Activated naive CD8-positive, alpha-beta T cell treated with anti-CD3 and anti-CD28 coated beads for 36 hours (primary cell): ENCODE data around the gene DSE. TPM values are rescaled to one million over a fixed set of nuclear protein-coding genes. Genes with fewer than 3 reads are reported as not detected.

Experiments
- DNase-seq: peaks from one replicate; pipeline ENCODE4 v3.0.0; 2021
- H3K27ac Mint-ChIP-seq: one replicate; pipeline ENCODE4 v1.8.0; 2022; ENCODE audit warnings: mild to moderate bottlenecking, moderate library complexity, mixed read lengths
- H3K27me3 Mint-ChIP-seq: one replicate; pipeline ENCODE4 v1.8.0; 2022; ENCODE audit warnings: mild to moderate bottlenecking, mixed read lengths
- H3K36me3 Mint-ChIP-seq: one replicate; pipeline ENCODE4 v1.8.0; 2021; ENCODE audit warnings: mild to moderate bottlenecking, mixed read lengths
- H3K4me1 Mint-ChIP-seq: one replicate; pipeline ENCODE4 v1.8.0; 2021; ENCODE audit warnings: mixed read lengths
- H3K4me3 Mint-ChIP-seq: one replicate; pipeline ENCODE4 v1.8.0; 2022; ENCODE audit warnings: mild to moderate bottlenecking, moderate library complexity, mixed read lengths
- H3K9me3 Mint-ChIP-seq: one replicate; pipeline ENCODE4 v1.8.0; 2022; ENCODE audit warnings: mixed read lengths
- total RNA-seq, 2 experiments: library from RNA; stranded (reverse); gene quantifications; one replicate each; pipeline ENCODE4 v1.2.3, GENCODE V29; 2021

DSE gene
- total RNA-seq, 2 experiments from 2014 or later: 3.2 to 4.9 TPM

- Mint-ChIP-seq H3K27me3 (peaks cover 6% of the 10 kb centered on the region), H3K36me3 (peaks cover 2% of the 10 kb centered on the region), H3K4me3 (no peak overlapping the region), H3K4me1 (peaks cover 1% of the 10 kb centered on the region), H3K27ac (no peak overlapping the region), H3K9me3 (no peaks in the 10 kb centered on the region)
- DNase-seq: no peak
Measured at GRCh38 chr6:116405138-116405537, 34.4 kb downstream of the DSE start.

GRCh38 chr6:116405652-116406356 lies 35.1 kb downstream of the DSE start:
- Mint-ChIP-seq H3K27ac (no peak overlapping the region), H3K4me1 (peaks cover 1% of the 10 kb centered on the region), H3K9me3 (no peaks in the 10 kb centered on the region), H3K4me3 (no peak overlapping the region), H3K36me3 (peaks cover 2% of the 10 kb centered on the region), H3K27me3 (peaks cover 6% of the 10 kb centered on the region)
- DNase-seq: no peak

- Mint-ChIP-seq H3K4me3 (no peak overlapping the region), H3K9me3 (no peaks in the 10 kb centered on the region), H3K27me3 (peaks cover 6% of the 10 kb centered on the region), H3K4me1 (peaks cover 3% of the 10 kb centered on the region), H3K27ac (no peak overlapping the region), H3K36me3 (peaks cover 2% of the 10 kb centered on the region)
- DNase-seq: no peak
Measured at GRCh38 chr6:116406678-116407345, 36.1 kb downstream of the DSE start.

DNA sequence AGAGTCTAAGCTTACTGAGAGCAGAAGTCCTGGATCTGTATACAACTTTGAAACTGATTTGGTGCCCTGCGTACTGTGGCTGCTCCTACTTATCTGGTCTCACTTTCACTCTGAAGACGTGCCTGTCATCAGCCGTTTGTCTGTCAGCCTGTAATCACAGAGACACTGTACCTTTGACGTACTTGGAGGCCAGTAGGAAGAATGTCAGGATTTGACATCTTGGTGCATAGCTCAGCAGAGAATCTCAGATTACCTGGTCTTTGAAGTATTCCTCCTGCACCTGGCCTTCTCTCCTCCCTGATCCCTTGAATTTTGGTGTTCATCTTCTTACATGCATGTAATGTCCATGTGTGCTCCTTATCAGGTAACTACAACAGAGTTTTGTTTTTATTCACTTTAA lies 37.7 kb downstream of the DSE start:
- DNase-seq: no peak
- Mint-ChIP-seq H3K27me3 (peaks cover 6% of the 10 kb centered on the region), H3K4me3 (no peak overlapping the region), H3K9me3 (no peaks in the 10 kb centered on the region), H3K4me1 (peaks cover 3% of the 10 kb centered on the region), H3K36me3 (peaks cover 2% of the 10 kb centered on the region), H3K27ac (no peak overlapping the region)

GRCh38 chr6:116409756-116410155 lies 39.0 kb downstream of the DSE start:
- H3K4me1 Mint-ChIP-seq: peaks cover 2% of the 10 kb centered on the region
- no peak overlapping the region for H3K4me3 Mint-ChIP-seq
- no peak overlapping the region for H3K27ac Mint-ChIP-seq
- no peaks in the 10 kb centered on the region for H3K9me3 Mint-ChIP-seq
- H3K27me3 Mint-ChIP-seq: peaks cover 6% of the 10 kb centered on the region
- no peak for DNase-seq
- peaks cover under 1% of the 10 kb centered on the region for H3K36me3 Mint-ChIP-seq

- Mint-ChIP-seq H3K27ac (no peak overlapping the region), H3K27me3 (no peaks in the 10 kb centered on the region)
Measured at GRCh38 chr6:116411284-116411623, 40.5 kb downstream of the DSE start.

DNA sequence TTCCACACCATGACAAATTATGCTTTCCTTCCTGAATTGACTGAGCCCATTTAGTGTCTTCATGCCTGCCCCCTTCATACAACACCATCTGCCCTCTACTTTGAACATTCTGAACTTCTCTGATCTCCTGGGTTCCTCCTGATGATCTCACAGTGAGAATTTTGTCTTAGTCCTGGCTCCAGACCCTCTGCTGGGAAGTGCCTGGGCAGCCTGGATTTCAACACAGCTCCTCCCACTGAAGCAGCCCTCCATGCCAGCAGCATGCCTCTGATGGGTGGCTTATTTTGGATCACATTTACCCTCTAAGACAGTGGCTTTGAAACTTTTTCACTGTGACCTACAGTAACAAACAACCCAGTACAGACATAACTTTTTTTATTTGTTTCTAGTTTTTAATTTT lies 41.5 kb downstream of the DSE start:
- Mint-ChIP-seq H3K27me3 (no peaks in the 10 kb centered on the region), H3K4me1 (peaks cover 2% of the 10 kb centered on the region), H3K4me3 (no peak overlapping the region), H3K9me3 (no peaks in the 10 kb centered on the region), H3K27ac (no peak overlapping the region), H3K36me3 (no peaks in the 10 kb centered on the region)
- DNase-seq: no peak

More at GRCh38 chr6:116411284-116411623, 40.5 kb downstream of the DSE start:
- no peak overlapping the region for H3K4me3 Mint-ChIP-seq
- H3K9me3 Mint-ChIP-seq: no peaks in the 10 kb centered on the region
- no peak for DNase-seq
- H3K36me3 Mint-ChIP-seq: no peaks in the 10 kb centered on the region
- H3K4me1 Mint-ChIP-seq: peaks cover 2% of the 10 kb centered on the region

GRCh38 chr6:116413357-116413756 lies 42.6 kb downstream of the DSE start:
- no peaks in the 10 kb centered on the region for H3K9me3 Mint-ChIP-seq
- H3K4me1 Mint-ChIP-seq: peaks cover 2% of the 10 kb centered on the region
- no peak for DNase-seq
- no peaks in the 10 kb centered on the region for H3K27me3 Mint-ChIP-seq
- no peak overlapping the region for H3K27ac Mint-ChIP-seq
- H3K4me3 Mint-ChIP-seq: no peak overlapping the region
- H3K36me3 Mint-ChIP-seq: no peaks in the 10 kb centered on the region

DNA sequence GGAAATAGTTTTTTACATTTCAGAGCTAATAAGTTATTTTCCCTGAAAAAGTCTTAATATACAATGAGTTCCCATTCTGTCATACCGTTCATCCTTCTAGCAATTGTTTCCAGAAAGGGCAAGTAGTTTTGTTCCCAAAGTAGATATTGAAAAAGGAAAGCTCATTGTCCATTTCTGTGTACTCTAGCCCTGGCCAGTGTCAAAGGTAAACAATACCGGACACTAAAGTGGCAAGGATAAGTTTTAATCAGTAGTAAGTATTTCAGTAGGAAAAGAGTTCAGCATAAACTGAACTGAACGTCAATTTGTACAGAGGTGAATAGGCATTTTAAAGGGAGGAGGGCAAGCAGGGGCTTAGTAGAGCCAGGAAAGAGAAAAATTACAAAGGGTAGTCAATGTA lies 46.9 kb downstream of the DSE start:
- H3K27me3 Mint-ChIP-seq: no peaks in the 10 kb centered on the region
- peaks cover 3% of the 10 kb centered on the region for H3K4me1 Mint-ChIP-seq
- no peaks in the 10 kb centered on the region for H3K9me3 Mint-ChIP-seq
- H3K36me3 Mint-ChIP-seq: no peaks in the 10 kb centered on the region
- H3K27ac Mint-ChIP-seq: no peak overlapping the region
- DNase-seq: no peak
- H3K4me3 Mint-ChIP-seq: no peak overlapping the region

DNA sequence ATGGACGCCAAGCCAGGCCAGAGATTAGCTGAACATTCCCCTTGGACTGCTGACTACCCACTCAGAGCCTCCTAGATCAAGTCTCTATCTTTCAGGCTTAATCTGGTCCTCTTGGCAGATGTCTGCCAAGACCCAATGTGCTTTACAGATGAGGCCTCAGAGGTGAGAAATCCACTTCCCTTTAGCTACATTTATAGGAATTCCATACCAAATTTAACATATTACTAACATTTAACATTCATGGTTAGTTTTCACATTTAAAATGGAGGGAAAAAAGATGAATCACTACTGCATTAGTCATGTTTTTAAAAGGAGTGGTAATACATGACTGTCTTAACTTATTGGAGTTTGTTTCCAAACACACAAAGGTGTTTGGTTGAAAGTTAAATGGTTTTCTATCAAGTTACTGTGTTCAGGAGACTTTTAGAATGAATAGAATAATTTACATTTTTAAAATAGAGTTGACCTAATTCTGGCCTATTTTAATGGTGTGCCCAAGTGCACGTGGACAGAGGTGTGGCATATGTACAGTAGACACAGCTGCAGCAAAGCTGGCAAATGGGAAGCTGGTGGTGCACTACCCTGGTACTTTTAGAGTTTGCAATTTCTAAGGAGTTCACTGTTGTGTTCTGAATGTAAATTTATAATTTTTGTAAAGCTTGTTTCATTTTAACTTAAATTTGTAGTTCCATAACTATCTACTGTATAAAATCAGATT lies 48.5 kb downstream of the DSE start:
- no peak for DNase-seq
- no peak overlapping the region for H3K27ac Mint-ChIP-seq
- no peaks in the 10 kb centered on the region for H3K27me3 Mint-ChIP-seq
- peaks cover 3% of the 10 kb centered on the region for H3K4me1 Mint-ChIP-seq
- H3K9me3 Mint-ChIP-seq: no peaks in the 10 kb centered on the region
- no peak overlapping the region for H3K4me3 Mint-ChIP-seq
- no peaks in the 10 kb centered on the region for H3K36me3 Mint-ChIP-seq

- no peaks in the 10 kb centered on the region for H3K36me3 Mint-ChIP-seq
- no peaks in the 10 kb centered on the region for H3K9me3 Mint-ChIP-seq
- no peak overlapping the region for H3K4me3 Mint-ChIP-seq
- no peaks in the 10 kb centered on the region for H3K27me3 Mint-ChIP-seq
- peaks cover 3% of the 10 kb centered on the region for H3K4me1 Mint-ChIP-seq
- no peak overlapping the region for H3K27ac Mint-ChIP-seq
- DNase-seq: no peak
Measured at GRCh38 chr6:116420341-116420740, 49.6 kb downstream of the DSE start.

DNA sequence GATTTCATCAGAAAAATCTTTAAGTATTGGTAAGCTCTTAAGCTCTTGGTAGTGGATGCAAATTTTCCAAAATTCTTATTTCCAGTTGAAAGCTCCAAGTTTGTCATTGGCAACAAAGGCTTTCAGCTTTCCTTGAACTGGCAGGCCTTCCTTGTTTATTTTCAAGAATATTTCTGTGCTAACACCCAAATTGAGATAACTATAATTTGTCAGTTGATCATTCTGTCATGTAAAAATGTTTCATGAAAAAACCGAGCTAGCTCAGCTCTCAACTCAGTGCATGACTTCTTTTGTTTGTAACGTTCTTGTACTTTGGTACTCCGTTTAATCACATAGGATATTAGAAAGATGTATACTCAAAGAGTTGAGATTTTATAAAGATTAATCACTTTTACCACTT lies 51.5 kb downstream of the DSE start:
- no peak overlapping the region for H3K27ac Mint-ChIP-seq
- no peak for DNase-seq
- peaks cover 3% of the 10 kb centered on the region for H3K4me1 Mint-ChIP-seq

GRCh38 chr6:116424001-116424400 lies 53.3 kb downstream of the DSE start:
- Mint-ChIP-seq H3K27ac (no peak overlapping the region), H3K4me3 (no peak overlapping the region), H3K36me3 (no peaks in the 10 kb centered on the region), H3K4me1 (no peaks in the 10 kb centered on the region), H3K9me3 (no peaks in the 10 kb centered on the region), H3K27me3 (no peaks in the 10 kb centered on the region)
- no peak for DNase-seq

More for the DNA sequence above, 51.5 kb downstream of the DSE start:
- H3K9me3 Mint-ChIP-seq: no peaks in the 10 kb centered on the region
- no peaks in the 10 kb centered on the region for H3K36me3 Mint-ChIP-seq
- no peaks in the 10 kb centered on the region for H3K27me3 Mint-ChIP-seq
- no peak overlapping the region for H3K4me3 Mint-ChIP-seq

DNA sequence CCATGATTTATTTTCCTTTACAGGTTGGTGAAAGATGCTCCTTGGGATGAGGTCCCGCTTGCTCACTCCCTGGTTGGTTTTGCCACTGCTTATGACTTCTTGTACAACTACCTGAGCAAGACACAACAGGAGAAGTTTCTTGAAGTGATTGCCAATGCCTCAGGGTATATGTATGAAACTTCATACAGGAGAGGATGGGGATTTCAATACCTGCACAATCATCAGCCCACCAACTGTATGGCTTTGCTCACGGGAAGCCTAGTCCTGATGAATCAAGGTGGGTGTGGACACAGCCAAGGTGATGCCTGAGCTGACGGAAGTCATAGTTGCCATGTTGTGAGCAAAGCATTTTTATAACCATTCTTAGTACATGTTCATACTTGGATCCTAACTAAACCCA lies 55.8 kb downstream of the DSE start:
- no peaks in the 10 kb centered on the region for H3K9me3 Mint-ChIP-seq

GRCh38 chr6:116429111-116429510 lies 58.4 kb downstream of the DSE start:
- H3K4me1 Mint-ChIP-seq: no peaks in the 10 kb centered on the region
- no peak for DNase-seq
- no peaks in the 10 kb centered on the region for H3K27me3 Mint-ChIP-seq
- no peak overlapping the region for H3K27ac Mint-ChIP-seq
- H3K36me3 Mint-ChIP-seq: no peaks in the 10 kb centered on the region
- H3K4me3 Mint-ChIP-seq: no peak overlapping the region
- H3K9me3 Mint-ChIP-seq: no peaks in the 10 kb centered on the region

More for the DNA sequence above, 55.8 kb downstream of the DSE start:
- no peak overlapping the region for H3K4me3 Mint-ChIP-seq
- no peak overlapping the region for H3K27ac Mint-ChIP-seq
- H3K36me3 Mint-ChIP-seq: no peaks in the 10 kb centered on the region
- no peaks in the 10 kb centered on the region for H3K4me1 Mint-ChIP-seq
- H3K27me3 Mint-ChIP-seq: no peaks in the 10 kb centered on the region
- DNase-seq: no peak
